Right kidney (tissue), 1 donor: ENCODE results near the gene LAX1.

Source experiments
- DNase-seq: peaks from one replicate; pipeline ENCODE4 v3.0.0-alpha.2; 2016

LAX1 gene

DNA sequence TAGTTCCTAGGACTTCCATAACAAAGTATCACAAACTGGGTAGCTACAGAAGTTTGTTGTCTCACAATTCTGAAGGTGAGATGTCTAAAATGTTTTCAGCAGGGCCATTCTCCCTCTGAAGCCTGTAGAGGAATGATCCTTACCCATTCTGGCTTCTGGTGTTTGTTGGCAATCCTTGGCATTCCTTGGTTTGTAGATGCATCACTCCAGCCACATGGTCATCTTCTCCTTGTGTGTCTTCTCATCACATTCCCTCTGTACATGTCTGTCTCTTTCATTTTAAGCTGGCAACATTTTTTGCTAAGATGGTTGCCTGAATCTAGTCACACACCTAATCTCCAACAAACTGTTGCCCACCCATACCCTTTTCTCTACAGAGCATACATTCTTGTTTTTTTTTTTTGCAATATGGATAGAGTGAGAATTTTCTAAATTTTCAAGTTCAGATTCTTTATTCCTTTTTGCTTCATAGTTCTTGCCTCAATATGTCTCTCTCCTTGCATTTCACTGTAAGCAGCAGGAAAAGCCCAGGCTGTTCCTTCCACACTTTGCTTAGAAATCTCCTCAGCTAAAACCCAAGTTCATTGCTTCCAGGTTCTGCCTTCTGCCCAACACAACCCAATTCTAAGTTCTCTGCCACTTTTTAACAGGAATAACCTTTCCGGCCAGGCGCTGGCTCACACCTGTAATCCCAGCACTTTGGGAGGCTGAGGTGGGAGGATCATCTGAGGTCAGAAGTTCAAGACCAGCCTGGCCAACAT lies 48.8 kb downstream of the LAX1 start:
- DNase-seq = no peak

- no peak for DNase-seq
Observed at GRCh38 chr1:203818399-203818798, 53.4 kb downstream of the LAX1 start.

DNA sequence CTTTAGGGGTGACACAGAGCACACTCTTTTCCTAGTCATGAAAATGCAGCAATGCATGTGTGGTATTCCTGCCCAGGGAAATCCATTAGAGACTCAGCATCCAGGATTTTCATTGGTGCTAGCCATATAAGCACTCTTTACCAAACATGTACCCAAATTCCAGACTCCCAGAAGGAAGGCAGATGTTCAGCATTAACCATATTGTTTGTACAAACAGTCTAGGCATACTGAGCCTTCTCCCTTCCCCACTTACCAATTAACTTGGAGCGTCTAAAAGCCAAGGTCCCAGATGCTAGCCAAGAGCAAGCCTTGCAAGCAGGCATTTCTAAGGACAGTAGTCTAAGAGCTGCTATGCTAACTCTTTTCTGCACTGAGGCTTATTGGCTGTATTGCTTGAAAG lies 58.3 kb downstream of the LAX1 start:
- DNase-seq = no peak
